K562 (cell line): Measurements from ENCODE around the gene DNAJC17. TPM values are rescaled to one million over a fixed set of nuclear protein-coding genes. Genes with fewer than 3 reads are reported as not detected.

Source experiments
- BCL6 ChIP-seq: fragments of 250-450 bp; sonication (Bioruptor Pico); IDR thresholded peaks from 2 replicates; pipeline ENCODE4 v1.4.0; 2020
- EP300 ChIP-seq: IDR thresholded peaks from 2 replicates; pipeline ENCODE4 v1.6.1; 2012; ENCODE audit warnings: low read length, improper control_type of control experiment
- MCM3 ChIP-seq: fragments of 450-650 bp; IDR thresholded peaks from 2 replicates; pipeline ENCODE4 v1.6.1; 2016
- NFE2 ChIP-seq: IDR thresholded peaks from 2 replicates; pipeline ENCODE4 v1.6.1; 2014; ENCODE audit warnings: antibody characterized with exemption, low read depth
- PRMT5 ChIP-seq: sonication (generic); formaldehyde crosslinking; IDR thresholded peaks from 2 replicates; pipeline ENCODE4 v1.5.0; 2020; ENCODE audit warnings: missing genetic modification reagents
- SAFB ChIP-seq: fragments of 200-400 bp; formaldehyde crosslinking; IDR thresholded peaks from 2 replicates; pipeline ENCODE4 v1.6.1; 2017; ENCODE audit warnings: low read depth, low read length, borderline replicate concordance
- ZNF124 ChIP-seq: sonication (generic); formaldehyde crosslinking; IDR thresholded peaks from 2 replicates; pipeline ENCODE4 v1.8.1; 2022; ENCODE audit warnings: missing genetic modification reagents
- ZNF239 ChIP-seq: fragments of 250-450 bp; sonication (Bioruptor Pico); IDR thresholded peaks from 2 replicates; pipeline ENCODE4 v1.4.0; 2020; ENCODE audit warnings: mild to moderate bottlenecking
- polyA plus RNA-seq, 8 experiments: library from polyadenylated mRNA; depleted of rRNA in 4 of 8; stranded (reverse) in 5 of 8; unstranded in 3 of 8; fragments of >200 nt; fragmentation: Nextera tagmentation in 2 of 8; fragmentation: Illumina TruSeq in 1 of 8; extraction: Ambion mirVana in 2 of 8; extraction: Trizol in 1 of 8; gene quantifications; 2 replicates each; pipeline versions ENCODE4 v1.2.1 to v1.2.3, GENCODE V29; 2011 to 2014; ENCODE audit warnings: inconsistent platforms in 1 of 8, missing spikeins in 1 of 8
- total RNA-seq, 7 experiments: library from RNA; depleted of rRNA in 6 of 7; stranded (reverse); fragments of >200 nt in 6 of 7; fragmentation: Illumina TruSeq in 2 of 7; extraction: Trizol in 2 of 7; gene quantifications; 2 replicates each; pipeline versions ENCODE4 v1.2.1 to v1.2.3, GENCODE V29; 2011 to 2021; ENCODE audit warnings: low replicate concordance in 1 of 7
- TF ChIP-seq, protein P1 (sequence below): fragments of 450-650 bp; IDR thresholded peaks from 2 replicates; pipeline ENCODE4 v1.6.1; 2016; ENCODE audit warnings: mild to moderate bottlenecking, moderate library complexity
- TF ChIP-seq, protein P2 (sequence below): conservative IDR thresholded peaks from 2 replicates; pipeline ENCODE4 v1.6.1; 2011; ENCODE audit warnings: low read depth, mild to moderate bottlenecking, low read length; ENCODE audit not compliant: control insufficient read depth
- TF ChIP-seq, protein P3 (sequence below), 2 experiments: IDR thresholded peaks; 2 replicates each; pipeline ENCODE4 v1.6.1; 2011; ENCODE audit warnings: borderline replicate concordance in 1 of 2, control low read depth in 1 of 2, low read depth in 1 of 2, low read length in 1 of 2, mild to moderate bottlenecking in 1 of 2, mixed read lengths in 1 of 2, moderate library complexity in 1 of 2; ENCODE audit not compliant: insufficient read depth in 1 of 2, insufficient read length in 1 of 2, poor library complexity in 1 of 2, severe bottlenecking in 1 of 2; ENCODE audit errors: extremely low read depth in 1 of 2
- TF ChIP-seq, protein P4 (sequence below), 2 experiments: IDR thresholded peaks; 2 replicates each; pipeline ENCODE4 v1.6.1; 2012; ENCODE audit warnings: improper control_type of control experiment in 2 of 2, low read depth in 2 of 2, low read length in 2 of 2, borderline replicate concordance in 1 of 2

Gene DNAJC17
- total and polyA plus RNA-seq, 9 of the 15 experiments (the other 6 are each of a cell fraction or from before 2014, with no cell fraction given): 2.4 to 79.4 (median 44.2) TPM

- TF ChIP-seq, protein P1, sequence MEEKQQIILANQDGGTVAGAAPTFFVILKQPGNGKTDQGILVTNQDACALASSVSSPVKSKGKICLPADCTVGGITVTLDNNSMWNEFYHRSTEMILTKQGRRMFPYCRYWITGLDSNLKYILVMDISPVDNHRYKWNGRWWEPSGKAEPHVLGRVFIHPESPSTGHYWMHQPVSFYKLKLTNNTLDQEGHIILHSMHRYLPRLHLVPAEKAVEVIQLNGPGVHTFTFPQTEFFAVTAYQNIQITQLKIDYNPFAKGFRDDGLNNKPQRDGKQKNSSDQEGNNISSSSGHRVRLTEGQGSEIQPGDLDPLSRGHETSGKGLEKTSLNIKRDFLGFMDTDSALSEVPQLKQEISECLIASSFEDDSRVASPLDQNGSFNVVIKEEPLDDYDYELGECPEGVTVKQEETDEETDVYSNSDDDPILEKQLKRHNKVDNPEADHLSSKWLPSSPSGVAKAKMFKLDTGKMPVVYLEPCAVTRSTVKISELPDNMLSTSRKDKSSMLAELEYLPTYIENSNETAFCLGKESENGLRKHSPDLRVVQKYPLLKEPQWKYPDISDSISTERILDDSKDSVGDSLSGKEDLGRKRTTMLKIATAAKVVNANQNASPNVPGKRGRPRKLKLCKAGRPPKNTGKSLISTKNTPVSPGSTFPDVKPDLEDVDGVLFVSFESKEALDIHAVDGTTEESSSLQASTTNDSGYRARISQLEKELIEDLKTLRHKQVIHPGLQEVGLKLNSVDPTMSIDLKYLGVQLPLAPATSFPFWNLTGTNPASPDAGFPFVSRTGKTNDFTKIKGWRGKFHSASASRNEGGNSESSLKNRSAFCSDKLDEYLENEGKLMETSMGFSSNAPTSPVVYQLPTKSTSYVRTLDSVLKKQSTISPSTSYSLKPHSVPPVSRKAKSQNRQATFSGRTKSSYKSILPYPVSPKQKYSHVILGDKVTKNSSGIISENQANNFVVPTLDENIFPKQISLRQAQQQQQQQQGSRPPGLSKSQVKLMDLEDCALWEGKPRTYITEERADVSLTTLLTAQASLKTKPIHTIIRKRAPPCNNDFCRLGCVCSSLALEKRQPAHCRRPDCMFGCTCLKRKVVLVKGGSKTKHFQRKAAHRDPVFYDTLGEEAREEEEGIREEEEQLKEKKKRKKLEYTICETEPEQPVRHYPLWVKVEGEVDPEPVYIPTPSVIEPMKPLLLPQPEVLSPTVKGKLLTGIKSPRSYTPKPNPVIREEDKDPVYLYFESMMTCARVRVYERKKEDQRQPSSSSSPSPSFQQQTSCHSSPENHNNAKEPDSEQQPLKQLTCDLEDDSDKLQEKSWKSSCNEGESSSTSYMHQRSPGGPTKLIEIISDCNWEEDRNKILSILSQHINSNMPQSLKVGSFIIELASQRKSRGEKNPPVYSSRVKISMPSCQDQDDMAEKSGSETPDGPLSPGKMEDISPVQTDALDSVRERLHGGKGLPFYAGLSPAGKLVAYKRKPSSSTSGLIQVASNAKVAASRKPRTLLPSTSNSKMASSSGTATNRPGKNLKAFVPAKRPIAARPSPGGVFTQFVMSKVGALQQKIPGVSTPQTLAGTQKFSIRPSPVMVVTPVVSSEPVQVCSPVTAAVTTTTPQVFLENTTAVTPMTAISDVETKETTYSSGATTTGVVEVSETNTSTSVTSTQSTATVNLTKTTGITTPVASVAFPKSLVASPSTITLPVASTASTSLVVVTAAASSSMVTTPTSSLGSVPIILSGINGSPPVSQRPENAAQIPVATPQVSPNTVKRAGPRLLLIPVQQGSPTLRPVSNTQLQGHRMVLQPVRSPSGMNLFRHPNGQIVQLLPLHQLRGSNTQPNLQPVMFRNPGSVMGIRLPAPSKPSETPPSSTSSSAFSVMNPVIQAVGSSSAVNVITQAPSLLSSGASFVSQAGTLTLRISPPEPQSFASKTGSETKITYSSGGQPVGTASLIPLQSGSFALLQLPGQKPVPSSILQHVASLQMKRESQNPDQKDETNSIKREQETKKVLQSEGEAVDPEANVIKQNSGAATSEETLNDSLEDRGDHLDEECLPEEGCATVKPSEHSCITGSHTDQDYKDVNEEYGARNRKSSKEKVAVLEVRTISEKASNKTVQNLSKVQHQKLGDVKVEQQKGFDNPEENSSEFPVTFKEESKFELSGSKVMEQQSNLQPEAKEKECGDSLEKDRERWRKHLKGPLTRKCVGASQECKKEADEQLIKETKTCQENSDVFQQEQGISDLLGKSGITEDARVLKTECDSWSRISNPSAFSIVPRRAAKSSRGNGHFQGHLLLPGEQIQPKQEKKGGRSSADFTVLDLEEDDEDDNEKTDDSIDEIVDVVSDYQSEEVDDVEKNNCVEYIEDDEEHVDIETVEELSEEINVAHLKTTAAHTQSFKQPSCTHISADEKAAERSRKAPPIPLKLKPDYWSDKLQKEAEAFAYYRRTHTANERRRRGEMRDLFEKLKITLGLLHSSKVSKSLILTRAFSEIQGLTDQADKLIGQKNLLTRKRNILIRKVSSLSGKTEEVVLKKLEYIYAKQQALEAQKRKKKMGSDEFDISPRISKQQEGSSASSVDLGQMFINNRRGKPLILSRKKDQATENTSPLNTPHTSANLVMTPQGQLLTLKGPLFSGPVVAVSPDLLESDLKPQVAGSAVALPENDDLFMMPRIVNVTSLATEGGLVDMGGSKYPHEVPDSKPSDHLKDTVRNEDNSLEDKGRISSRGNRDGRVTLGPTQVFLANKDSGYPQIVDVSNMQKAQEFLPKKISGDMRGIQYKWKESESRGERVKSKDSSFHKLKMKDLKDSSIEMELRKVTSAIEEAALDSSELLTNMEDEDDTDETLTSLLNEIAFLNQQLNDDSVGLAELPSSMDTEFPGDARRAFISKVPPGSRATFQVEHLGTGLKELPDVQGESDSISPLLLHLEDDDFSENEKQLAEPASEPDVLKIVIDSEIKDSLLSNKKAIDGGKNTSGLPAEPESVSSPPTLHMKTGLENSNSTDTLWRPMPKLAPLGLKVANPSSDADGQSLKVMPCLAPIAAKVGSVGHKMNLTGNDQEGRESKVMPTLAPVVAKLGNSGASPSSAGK: no peak
- TF ChIP-seq EP300: 0 out of 2 replicates have a peak, but pooled peaks have one; percentile 44
- no peak for TF ChIP-seq NFE2
- no peak for TF ChIP-seq ZNF239 (CRISPR knock-in tag)
- TF ChIP-seq PRMT5: no peak
- TF ChIP-seq, protein P2, sequence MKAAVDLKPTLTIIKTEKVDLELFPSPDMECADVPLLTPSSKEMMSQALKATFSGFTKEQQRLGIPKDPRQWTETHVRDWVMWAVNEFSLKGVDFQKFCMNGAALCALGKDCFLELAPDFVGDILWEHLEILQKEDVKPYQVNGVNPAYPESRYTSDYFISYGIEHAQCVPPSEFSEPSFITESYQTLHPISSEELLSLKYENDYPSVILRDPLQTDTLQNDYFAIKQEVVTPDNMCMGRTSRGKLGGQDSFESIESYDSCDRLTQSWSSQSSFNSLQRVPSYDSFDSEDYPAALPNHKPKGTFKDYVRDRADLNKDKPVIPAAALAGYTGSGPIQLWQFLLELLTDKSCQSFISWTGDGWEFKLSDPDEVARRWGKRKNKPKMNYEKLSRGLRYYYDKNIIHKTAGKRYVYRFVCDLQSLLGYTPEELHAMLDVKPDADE: no peak
- no peak for TF ChIP-seq MCM3
- TF ChIP-seq, protein P3, sequence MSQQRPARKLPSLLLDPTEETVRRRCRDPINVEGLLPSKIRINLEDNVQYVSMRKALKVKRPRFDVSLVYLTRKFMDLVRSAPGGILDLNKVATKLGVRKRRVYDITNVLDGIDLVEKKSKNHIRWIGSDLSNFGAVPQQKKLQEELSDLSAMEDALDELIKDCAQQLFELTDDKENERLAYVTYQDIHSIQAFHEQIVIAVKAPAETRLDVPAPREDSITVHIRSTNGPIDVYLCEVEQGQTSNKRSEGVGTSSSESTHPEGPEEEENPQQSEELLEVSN (IDR thresholded peaks at IDR 0.05; ENCODE audit: borderline replicate concordance in 1 of 2, extremely low read depth in 1 of 2, insufficient read depth in 1 of 2, insufficient read length in 1 of 2, low read depth in 1 of 2, low read length in 1 of 2, poor library complexity in 1 of 2, severe bottlenecking in 1 of 2): no peak
- TF ChIP-seq BCL6 (CRISPR knock-in tag): no peak
- no peak for TF ChIP-seq ZNF124 (CRISPR knock-in tag)
- TF ChIP-seq SAFB: no peak
- TF ChIP-seq, protein P4, sequence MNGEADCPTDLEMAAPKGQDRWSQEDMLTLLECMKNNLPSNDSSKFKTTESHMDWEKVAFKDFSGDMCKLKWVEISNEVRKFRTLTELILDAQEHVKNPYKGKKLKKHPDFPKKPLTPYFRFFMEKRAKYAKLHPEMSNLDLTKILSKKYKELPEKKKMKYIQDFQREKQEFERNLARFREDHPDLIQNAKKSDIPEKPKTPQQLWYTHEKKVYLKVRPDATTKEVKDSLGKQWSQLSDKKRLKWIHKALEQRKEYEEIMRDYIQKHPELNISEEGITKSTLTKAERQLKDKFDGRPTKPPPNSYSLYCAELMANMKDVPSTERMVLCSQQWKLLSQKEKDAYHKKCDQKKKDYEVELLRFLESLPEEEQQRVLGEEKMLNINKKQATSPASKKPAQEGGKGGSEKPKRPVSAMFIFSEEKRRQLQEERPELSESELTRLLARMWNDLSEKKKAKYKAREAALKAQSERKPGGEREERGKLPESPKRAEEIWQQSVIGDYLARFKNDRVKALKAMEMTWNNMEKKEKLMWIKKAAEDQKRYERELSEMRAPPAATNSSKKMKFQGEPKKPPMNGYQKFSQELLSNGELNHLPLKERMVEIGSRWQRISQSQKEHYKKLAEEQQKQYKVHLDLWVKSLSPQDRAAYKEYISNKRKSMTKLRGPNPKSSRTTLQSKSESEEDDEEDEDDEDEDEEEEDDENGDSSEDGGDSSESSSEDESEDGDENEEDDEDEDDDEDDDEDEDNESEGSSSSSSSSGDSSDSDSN (IDR thresholded peaks at IDR 0.05; ENCODE audit: borderline replicate concordance in 1 of 2, low read depth in 2 of 2, low read length in 2 of 2): no peak
These were observed 23.6 kb upstream of the DNAJC17 start (continued) for GRCh38 chr15:40830884-40831283.
